ENCODE measurements around the gene MAN1A1. TPM values are rescaled to one million over a fixed set of nuclear protein-coding genes. Genes with fewer than 3 reads are reported as not detected.

Gene MAN1A1
- total and polyA plus RNA-seq, 4 donors: 68.2 to 209 (median 148) TPM

- 73% methylated on average over 2 of the region's 2 CpGs for WGBS
- no peak overlapping the region for H3K9ac ChIP-seq (ENCODE audit: low read depth in 1 of 2, low read length in 2 of 2)
- H3K27me3 ChIP-seq (ENCODE audit: control insufficient read depth in 4 of 4, insufficient read depth in 4 of 4, low read length in 3 of 4): no peaks in the 10 kb centered on the region
- peaks cover 0 to 4% (median 0%) of the 10 kb centered on the region in 4 donors for H3K4me1 ChIP-seq (ENCODE audit: control insufficient read depth in 4 of 4, insufficient read depth in 4 of 4, low read length in 3 of 4)
- no peak for TF ChIP-seq MAX (IDR thresholded peaks at IDR 0.05)
- no peak for TF ChIP-seq EGR1 (IDR thresholded peaks at IDR 0.05; ENCODE audit: low read depth in 2 of 2)
- TF ChIP-seq SP1 (IDR thresholded peaks at IDR 0.05): no peak
- TF ChIP-seq ZBTB33 (IDR thresholded peaks at IDR 0.05): no peak
- no peak for TF ChIP-seq CTCF (IDR thresholded peaks at IDR 0.05; ENCODE audit: low read depth, low read length, missing input control)
- no peak for TF ChIP-seq YY1 (IDR thresholded peaks at IDR 0.05)
- no peak for TF ChIP-seq HNF4A (conservative IDR thresholded peaks at IDR 0.05)
- TF ChIP-seq RAD21 (IDR thresholded peaks at IDR 0.05): no peak
- TF ChIP-seq ATF3 (IDR thresholded peaks at IDR 0.05): no peak
- TF ChIP-seq FOXA1 (IDR thresholded peaks at IDR 0.05): no peak
- no peak for TF ChIP-seq FOXA2 (IDR thresholded peaks at IDR 0.05)
- no peak for TF ChIP-seq GABPA (IDR thresholded peaks at IDR 0.05 in 1 of 2, conservative IDR thresholded peaks at IDR 0.05 in 1 of 2)
- no peak for TF ChIP-seq REST (IDR thresholded peaks at IDR 0.05)
- TF ChIP-seq RXRA (IDR thresholded peaks at IDR 0.05): no peak
- TF ChIP-seq HNF4G (IDR thresholded peaks at IDR 0.05): no peak
- no peak for TF ChIP-seq TAF1 (conservative IDR thresholded peaks at IDR 0.05)
- no peak for TF ChIP-seq NR2F2 (IDR thresholded peaks at IDR 0.05)
- TF ChIP-seq JUND (IDR thresholded peaks at IDR 0.05): no peak
- H3K36me3 ChIP-seq (ENCODE audit: control insufficient read depth in 4 of 4, insufficient read depth in 3 of 4, low read depth in 1 of 4, low read length in 3 of 4): no peaks in the 10 kb centered on the region
- H3K4me3 ChIP-seq (ENCODE audit: low read depth in 1 of 3, low read length in 3 of 3): no peak overlapping the region
- no peak overlapping the region for H3K27ac ChIP-seq (ENCODE audit: low read depth in 1 of 2, low read length in 2 of 2)
- DNase-seq (ENCODE audit: low spot score): no peak
- no peaks in the 10 kb centered on the region for H3K9me3 ChIP-seq (ENCODE audit: control insufficient read depth in 4 of 4, low read length in 3 of 4)
Observed at GRCh38 chr6:119128252-119128912, 221.2 kb downstream of the MAN1A1 start.

Data from liver (tissue), 9 donors.